ENCODE results near the gene FERMT2.

The FERMT2 gene

DNA sequence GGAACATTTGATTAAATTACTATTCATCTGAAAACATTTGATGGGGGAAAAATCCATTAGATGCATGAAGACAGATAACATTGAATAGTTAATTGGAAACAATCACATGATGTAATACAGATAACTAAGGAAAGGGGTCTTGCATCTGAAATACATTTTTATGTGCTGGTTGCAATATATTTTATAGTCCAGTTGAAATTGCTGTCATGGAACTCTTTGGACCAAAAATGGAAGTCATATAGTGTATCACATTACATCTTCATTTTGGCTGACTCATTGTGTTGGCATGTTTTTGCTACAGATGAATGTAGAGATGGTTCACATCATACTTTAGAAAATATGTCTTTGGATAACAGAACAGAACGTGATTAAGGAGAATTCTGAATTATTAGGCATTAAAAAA, 116.4 kb downstream of the FERMT2 start:
- intact Hi-C loops (cut with DNase I), result no loop called here
- no peak for DNase-seq

DNA sequence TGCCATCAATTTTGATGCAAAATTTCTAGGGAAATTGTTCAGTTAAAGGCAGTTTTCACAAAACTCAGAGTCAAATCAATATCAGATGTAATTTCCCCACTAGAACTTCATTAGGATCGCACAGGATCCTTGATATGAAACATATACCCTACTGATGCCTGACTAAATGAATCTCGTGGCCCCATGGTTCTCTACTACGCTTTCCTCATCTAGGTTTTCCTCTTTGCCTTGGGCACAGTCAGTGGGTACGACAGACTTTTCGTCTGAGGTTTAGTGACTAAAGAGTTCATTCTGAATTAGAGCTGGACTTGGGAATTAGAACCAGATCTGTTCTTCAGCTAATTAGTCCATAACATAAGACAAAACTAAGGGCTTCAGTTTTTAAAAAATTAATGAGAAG, 117.0 kb downstream of the FERMT2 start:
- intact Hi-C loops (cut with DNase I), result no loop called here

DNA sequence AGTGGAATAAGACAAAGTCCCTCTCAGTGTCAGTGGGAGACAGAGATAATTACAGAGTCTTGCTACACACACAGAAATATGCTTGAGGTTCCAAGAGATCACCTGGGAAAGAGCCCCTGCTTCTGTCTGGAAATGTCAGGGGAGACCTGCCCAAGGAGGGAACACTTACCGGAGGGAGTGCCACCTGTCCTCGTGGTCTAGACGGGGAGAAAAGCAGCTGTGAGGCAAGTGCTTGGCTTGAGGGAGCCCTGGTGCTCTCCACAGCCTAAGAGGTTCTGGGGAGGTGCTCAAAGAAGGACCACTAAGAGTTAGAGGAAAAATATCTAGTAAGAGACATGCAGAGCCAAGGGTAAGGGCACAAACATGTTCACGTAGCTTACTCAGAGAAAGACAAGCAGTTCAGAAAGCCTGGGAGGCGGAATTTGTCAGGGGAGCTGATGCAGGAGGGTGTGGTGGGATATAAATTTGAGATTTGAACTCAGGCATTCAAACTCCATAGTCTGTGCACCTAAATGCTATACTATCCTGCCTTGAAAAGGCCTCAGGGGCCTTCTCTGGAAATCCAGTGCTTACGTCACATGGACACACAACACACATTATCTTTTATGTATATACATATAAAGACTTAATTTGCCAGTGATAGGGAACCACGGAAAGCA, 121.2 kb downstream of the FERMT2 start:
- no peak for DNase-seq
- intact Hi-C loops (cut with DNase I), result no loop called here

More for the DNA sequence above, 117.0 kb downstream of the FERMT2 start:
- no peak for DNase-seq

DNA sequence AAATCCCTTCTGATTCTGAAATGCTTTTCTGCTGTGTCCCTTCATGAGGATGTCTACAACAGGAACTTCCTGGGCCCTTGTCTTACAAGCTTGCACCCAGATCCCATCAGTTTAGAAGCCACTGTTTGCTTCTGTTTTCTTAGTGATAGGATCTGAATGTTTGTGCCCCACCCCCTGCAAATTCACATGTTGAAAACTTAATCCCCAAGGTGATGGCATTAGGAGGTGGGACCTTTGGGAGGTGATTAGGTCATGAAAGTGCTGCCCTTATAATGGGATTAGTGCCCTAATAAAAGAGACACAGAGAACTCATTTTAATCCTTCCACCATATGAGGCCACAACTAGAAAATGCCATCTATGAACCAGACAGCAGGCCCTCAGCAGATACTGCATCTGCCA, 123.4 kb downstream of the FERMT2 start:
- intact Hi-C loops (cut with DNase I), result no loop called here
- no peak for DNase-seq

DNA sequence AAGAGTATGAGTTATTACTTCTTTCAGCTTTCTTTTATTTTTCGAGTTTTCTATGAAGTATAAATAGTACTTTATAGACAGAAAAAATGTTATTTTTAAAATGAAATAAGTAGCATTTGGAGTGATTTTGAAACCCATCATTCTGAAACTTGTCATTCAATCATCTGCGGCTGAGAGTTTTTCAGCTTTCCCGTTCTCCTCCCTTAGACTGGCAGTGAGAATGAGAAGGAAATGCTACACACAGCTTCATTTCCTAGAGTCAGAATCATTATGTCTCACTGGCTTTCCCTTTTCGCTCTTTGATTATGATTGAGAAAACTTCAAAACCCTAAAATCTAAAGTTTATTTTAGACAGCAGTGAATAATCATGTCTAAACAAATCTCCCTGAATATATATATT, 125.8 kb downstream of the FERMT2 start:
- DNase-seq, result no peak
- intact Hi-C loops (cut with DNase I), result no loop called here

DNA sequence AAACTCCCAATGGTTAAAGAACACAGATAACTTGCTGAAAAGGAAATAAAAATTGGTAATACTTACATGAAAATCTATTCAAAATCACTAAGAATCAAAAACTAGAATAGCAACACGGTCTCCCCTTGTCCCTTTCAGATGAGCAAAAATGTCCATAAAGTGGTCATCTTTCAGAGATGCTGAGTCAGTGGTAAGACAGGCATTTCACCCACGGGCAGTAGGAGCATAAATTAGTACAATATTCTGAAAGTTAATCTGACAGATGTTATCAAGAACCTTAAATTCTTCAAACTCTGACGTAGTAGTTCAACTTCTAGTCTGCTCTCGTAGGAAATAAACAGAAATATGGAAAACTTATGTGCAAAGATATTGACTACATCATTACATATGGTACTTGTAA, 126.4 kb downstream of the FERMT2 start:
- DNase-seq, result no peak
- intact Hi-C loops (cut with DNase I), result loop anchor here (5.0 kb wide), 1 partner anchor 138 kb away; no protein-coding TSS in a partner anchor

DNA sequence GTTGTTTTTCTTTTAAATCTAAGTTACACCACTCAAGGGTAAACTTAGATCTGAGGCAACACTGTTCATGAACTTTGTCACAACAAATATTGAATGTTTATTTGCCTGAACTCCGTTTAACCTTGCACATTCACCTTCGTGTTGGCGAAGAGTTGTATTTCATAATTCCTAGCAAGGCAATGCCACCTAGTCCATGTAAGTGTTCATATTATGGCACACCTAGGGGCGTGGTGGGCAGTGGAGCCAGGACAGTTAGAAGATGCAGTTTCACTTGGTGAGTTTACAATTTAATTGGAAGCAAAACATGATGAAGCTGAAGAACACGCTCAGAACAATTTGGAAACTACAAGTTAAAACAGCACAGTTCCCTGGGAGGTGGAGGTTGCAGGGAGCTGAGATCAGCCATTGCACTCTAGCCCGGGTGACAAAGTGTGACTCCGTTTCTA, 129.0 kb downstream of the FERMT2 start:
- intact Hi-C loops (cut with DNase I), result loop anchor here (2.0 to 5.0 kb wide), 2 partner anchors 140 to 485 kb away; no protein-coding TSS in a partner anchor
- DNase-seq, result no peak

DNA sequence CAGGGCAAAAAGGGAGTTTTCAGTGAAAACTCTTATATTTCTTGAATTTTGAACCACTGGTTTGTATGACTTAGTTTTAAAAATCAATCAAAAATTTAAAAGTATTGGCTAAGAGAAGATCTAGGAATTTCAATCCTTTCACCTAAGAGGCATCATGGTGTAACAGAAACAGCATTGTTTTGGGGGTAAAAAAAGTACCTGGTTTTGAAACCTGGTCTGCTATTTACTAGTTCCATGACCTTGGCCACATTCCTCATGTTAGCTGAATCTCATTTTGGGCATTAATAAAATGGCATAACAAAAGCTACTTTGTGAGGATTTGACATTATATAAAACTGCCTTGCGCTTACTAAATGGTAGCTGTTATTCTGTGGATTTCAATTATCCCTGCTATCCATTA, 142.7 kb downstream of the FERMT2 start:
- no peak for DNase-seq
- intact Hi-C loops (cut with DNase I), result no loop called here

All from posterior cingulate gyrus (tissue), 11 donors.